K562 treated with DMSO at 1 percent for 24 hours (cell line): ENCODE data around the gene RIPOR3. TPM values are rescaled to one million over a fixed set of nuclear protein-coding genes. Genes with fewer than 3 reads are reported as not detected.

Experiments
- total RNA-seq: library from RNA; unstranded; fragments of 300-600 nt; gene quantifications from 2 replicates; pipeline ENCODE4 v1.2.3, GENCODE V29; 2022; ENCODE audit warnings: low read depth; ENCODE audit not compliant: insufficient read depth

Gene RIPOR3, protein sequence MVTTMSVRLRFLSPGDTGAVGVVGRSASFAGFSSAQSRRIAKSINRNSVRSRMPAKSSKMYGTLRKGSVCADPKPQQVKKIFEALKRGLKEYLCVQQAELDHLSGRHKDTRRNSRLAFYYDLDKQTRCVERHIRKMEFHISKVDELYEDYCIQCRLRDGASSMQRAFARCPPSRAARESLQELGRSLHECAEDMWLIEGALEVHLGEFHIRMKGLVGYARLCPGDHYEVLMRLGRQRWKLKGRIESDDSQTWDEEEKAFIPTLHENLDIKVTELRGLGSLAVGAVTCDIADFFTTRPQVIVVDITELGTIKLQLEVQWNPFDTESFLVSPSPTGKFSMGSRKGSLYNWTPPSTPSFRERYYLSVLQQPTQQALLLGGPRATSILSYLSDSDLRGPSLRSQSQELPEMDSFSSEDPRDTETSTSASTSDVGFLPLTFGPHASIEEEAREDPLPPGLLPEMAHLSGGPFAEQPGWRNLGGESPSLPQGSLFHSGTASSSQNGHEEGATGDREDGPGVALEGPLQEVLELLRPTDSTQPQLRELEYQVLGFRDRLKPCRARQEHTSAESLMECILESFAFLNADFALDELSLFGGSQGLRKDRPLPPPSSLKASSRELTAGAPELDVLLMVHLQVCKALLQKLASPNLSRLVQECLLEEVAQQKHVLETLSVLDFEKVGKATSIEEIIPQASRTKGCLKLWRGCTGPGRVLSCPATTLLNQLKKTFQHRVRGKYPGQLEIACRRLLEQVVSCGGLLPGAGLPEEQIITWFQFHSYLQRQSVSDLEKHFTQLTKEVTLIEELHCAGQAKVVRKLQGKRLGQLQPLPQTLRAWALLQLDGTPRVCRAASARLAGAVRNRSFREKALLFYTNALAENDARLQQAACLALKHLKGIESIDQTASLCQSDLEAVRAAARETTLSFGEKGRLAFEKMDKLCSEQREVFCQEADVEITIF
- 29.1 and 33.8 TPM in 2 replicates for total RNA-seq

DNA sequence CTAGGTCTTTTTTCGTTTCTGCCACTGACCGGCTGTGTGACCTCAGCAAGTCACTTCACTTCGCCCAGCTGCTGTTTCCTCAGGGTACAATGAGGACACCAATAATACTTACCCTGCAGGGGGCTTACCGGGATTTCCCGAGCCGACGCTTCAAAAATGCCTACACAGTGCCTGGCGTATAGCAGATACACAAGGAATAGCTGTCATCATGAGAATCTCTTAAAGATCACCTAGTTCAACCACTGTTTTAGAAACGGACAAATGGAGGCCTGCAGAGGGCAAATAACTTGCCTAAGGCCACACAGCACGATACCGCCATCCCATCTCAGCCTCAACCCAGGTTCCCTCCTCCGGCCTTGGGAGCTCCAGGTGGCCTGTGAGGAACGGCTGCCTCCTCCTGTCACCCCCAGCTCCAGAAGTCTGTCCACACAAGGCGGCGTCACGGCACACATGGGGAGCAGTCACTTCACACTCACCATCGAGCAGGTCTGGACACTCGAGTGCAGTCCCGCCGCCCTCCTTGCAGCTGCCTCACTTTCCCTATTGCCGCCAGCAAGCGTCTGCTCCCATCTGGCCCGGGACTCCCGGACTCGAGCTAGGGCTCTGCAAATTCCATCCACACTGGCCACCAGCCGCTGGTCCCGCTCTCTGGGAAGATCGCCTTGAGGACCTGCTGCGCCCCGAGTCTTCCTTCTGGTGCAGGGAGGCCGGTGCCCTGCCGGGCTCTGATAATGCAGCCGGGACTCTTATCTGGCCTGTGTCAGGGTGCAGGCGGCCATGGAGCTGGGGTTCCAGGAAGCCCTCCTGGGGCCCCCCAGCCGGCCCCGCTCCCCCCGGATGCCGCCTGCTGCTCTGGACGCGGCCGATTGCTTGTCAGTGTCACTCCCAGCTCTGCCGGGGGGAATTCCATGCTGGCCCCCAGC lies at the start of gene RIPOR3:
RIPOR3 (minus strand) TSS at position 893 of the 923 bp plus-strand sequence; CDS start at position 479, 414 bp downstream.

DNA sequence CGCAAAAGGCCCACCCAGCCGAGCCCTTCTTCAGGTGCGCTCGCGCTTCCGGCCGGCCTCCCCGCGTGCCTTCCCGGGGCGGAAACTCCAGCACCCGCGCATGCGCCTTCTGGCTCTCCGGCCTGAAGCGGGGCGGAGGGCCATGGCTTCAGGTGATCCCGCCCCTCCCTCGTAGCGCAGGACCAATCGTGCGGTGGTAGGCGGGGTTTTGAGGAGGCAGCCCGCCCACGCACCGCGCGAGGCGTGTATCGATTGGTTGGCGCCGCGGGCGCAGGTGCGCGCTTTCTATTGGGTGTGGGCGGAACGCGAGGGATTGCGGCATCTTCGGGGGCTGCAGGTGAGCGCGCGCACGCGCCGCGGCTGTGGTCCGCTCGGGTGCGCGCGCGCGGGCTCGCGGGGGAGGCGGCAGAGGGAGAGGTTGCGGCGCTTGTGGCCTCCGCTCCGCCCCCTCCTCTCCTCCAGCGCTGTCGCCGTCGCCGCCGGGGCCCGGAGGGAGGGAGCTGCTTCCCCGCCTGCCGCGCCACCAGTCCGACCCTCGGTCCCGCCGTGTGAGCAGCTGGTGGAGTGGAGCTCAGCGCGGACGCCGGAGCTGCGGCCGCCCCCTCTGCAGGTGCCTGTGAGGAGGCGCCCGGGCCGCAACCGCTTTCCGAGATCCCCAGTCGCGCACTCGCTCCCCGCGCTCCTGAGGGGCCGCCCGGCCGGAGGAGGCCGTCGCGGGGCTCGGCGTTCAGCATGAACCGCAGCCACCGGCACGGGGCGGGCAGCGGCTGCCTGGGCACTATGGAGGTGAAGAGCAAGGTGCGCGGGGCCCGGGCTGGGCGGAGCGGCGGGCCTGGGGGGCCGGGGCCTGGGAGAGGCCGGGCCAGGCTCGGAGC lies 40.0 kb upstream of the RIPOR3 start, which contains the start of gene PARD6B:
PARD6B (plus strand) TSS at position 526 of the 875 bp plus-strand sequence; CDS start at position 733, 207 bp downstream.

Other genes with a start within 250 kb of the RIPOR3 start
- 57.4 and 59.5 TPM in 2 replicates for gene PTPN1, start 181.2 kb downstream of the RIPOR3 start, total RNA-seq
- 2.0 and 2.9 TPM in 2 replicates for gene PARD6B, start 40.0 kb upstream of the RIPOR3 start, total RNA-seq
- 0.81 and 2.2 TPM in 2 replicates for gene BCAS4, start 103.5 kb upstream of the RIPOR3 start, total RNA-seq
- 27.9 and 34.1 TPM in 2 replicates for gene ADNP, start 239.9 kb upstream of the RIPOR3 start, total RNA-seq